Loucy (cell line): ENCODE results near the gene KRTAP10-4.

Source experiments
- H2AFZ ChIP-seq: fragments of 200-600 bp; sonication (generic); 2 replicates; pipeline ENCODE4 v1.6.0; 2016; ENCODE audit warnings: antibody characterized with exemption, mild to moderate bottlenecking, low read length, moderate library complexity
- H3F3A ChIP-seq: fragments of 200-600 bp; 2 replicates; pipeline ENCODE4 v1.6.0; 2016; ENCODE audit warnings: antibody characterized with exemption, low read depth, mild to moderate bottlenecking
- H3K27me3 ChIP-seq: fragments of 200-600 bp; sonication (generic); 2 replicates; pipeline ENCODE4 v1.6.1; 2014; ENCODE audit warnings: low read length, mild to moderate bottlenecking; ENCODE audit not compliant: insufficient read depth, poor library complexity, severe bottlenecking
- H3K36me3 ChIP-seq: fragments of 200-600 bp; sonication (generic); 2 replicates; pipeline ENCODE4 v1.6.1; 2016; ENCODE audit warnings: low read length; ENCODE audit not compliant: insufficient read depth
- H3K4me1 ChIP-seq: fragments of 200-600 bp; sonication (generic); 2 replicates; pipeline ENCODE4 v1.5.1; 2014; ENCODE audit warnings: low read length, mild to moderate bottlenecking; ENCODE audit not compliant: insufficient read depth, poor library complexity, severe bottlenecking
- H3K4me2 ChIP-seq: fragments of 200-600 bp; sonication (generic); 2 replicates; pipeline ENCODE4 v1.6.0; 2014; ENCODE audit warnings: antibody characterized with exemption, low read length, low read depth, mild to moderate bottlenecking; ENCODE audit not compliant: poor library complexity, severe bottlenecking
- H3K4me3 ChIP-seq: fragments of 200-600 bp; sonication (generic); 2 replicates; pipeline ENCODE4 v1.5.1; 2014; ENCODE audit warnings: low read length, mild to moderate bottlenecking, mixed read lengths; ENCODE audit not compliant: poor library complexity, severe bottlenecking
- H3K79me2 ChIP-seq: fragments of 200-600 bp; sonication (generic); 2 replicates; pipeline ENCODE4 v1.6.1; 2014; ENCODE audit warnings: low read length; ENCODE audit not compliant: insufficient read depth
- H3K9ac ChIP-seq: fragments of 200-600 bp; sonication (generic); 2 replicates; pipeline ENCODE4 v1.6.0; 2014; ENCODE audit warnings: mild to moderate bottlenecking, low read depth, low read length, moderate library complexity; ENCODE audit not compliant: poor library complexity, severe bottlenecking
- H3K9me2 ChIP-seq: fragments of 200-600 bp; sonication (generic); replicated peaks from 2 replicates; pipeline ENCODE4 v1.6.1; 2016; ENCODE audit warnings: low read depth, low read length, mixed read lengths
- H3K9me3 ChIP-seq: fragments of 200-600 bp; sonication (generic); 2 replicates; pipeline ENCODE4 v1.6.1; 2014; ENCODE audit warnings: mild to moderate bottlenecking, antibody characterized with exemption, low read length, low read depth; ENCODE audit not compliant: insufficient read depth
- H4K20me1 ChIP-seq: fragments of 200-600 bp; sonication (generic); 2 replicates; pipeline ENCODE4 v1.6.0; 2014; ENCODE audit warnings: antibody characterized with exemption, low read length, mild to moderate bottlenecking; ENCODE audit not compliant: insufficient read depth, poor library complexity, severe bottlenecking
- EZH2phosphoT487 ChIP-seq: fragments of 200-600 bp; IDR thresholded peaks from 2 replicates; pipeline ENCODE4 v1.6.1; 2018; ENCODE audit warnings: antibody characterized with exemption, mild to moderate bottlenecking, moderate library complexity, borderline replicate concordance
- TF ChIP-seq, protein P1 (sequence below): fragments of 200-600 bp; sonication (generic); conservative IDR thresholded peaks from 2 replicates; pipeline ENCODE4 v1.5.1; 2014; ENCODE audit warnings: mild to moderate bottlenecking, antibody characterized with exemption, low read length

The KRTAP10-4 gene

DNA sequence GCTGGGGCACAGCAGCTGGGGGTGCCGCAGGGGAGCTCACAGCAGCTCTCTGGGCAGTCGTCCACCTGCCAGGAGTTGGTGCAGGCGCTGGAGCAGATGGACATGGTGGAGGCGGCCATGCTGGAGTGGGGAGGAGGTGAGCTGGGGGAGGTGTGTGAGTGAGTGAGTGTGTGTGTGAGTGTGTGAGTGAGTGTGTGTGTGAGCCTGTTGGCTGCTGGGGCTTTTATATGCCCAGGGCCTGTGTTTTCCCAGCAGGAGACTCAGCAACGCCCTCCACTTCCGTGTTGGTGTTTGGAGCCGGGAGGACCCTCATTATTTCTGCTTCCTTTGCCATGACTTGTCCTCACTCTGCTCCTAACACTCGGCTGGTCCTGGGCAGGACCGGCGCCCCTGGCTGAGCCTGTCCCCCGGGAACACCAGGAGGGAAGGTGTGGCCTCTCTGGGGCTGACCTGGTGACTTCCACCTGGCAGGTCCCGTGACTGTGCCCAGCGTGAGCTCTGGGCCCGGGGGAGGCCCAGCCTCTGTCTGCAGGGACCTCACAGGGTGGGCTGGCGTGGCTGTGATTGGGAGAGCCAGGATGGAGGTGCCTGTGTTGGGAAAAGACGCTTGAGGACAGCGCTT is 22.1 kb upstream of the KRTAP10-4 start, which contains the start of gene KRTAP10-2:
KRTAP10-2 (minus strand) TSS at position 166 of the 622 bp plus-strand sequence; CDS start at position 119, 47 bp downstream.
- no peaks in the 10 kb centered on the region for H3K79me2 ChIP-seq
- H3K9ac ChIP-seq: no peak within 1 kb of the TSS
- H3K4me1 ChIP-seq: no peaks in the 10 kb centered on the region
- H3K4me2 ChIP-seq: no peak within 1 kb of the TSS
- no peaks in the 10 kb centered on the region for H3F3A ChIP-seq
- no peaks in the 10 kb centered on the region for H4K20me1 ChIP-seq
- no peak for TF ChIP-seq EZH2phosphoT487
- TF ChIP-seq, protein P1, sequence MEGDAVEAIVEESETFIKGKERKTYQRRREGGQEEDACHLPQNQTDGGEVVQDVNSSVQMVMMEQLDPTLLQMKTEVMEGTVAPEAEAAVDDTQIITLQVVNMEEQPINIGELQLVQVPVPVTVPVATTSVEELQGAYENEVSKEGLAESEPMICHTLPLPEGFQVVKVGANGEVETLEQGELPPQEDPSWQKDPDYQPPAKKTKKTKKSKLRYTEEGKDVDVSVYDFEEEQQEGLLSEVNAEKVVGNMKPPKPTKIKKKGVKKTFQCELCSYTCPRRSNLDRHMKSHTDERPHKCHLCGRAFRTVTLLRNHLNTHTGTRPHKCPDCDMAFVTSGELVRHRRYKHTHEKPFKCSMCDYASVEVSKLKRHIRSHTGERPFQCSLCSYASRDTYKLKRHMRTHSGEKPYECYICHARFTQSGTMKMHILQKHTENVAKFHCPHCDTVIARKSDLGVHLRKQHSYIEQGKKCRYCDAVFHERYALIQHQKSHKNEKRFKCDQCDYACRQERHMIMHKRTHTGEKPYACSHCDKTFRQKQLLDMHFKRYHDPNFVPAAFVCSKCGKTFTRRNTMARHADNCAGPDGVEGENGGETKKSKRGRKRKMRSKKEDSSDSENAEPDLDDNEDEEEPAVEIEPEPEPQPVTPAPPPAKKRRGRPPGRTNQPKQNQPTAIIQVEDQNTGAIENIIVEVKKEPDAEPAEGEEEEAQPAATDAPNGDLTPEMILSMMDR: no peak
- no peaks in the 10 kb centered on the region for H3K36me3 ChIP-seq
- no peaks in the 10 kb centered on the region for H3K9me2 ChIP-seq
- no peak within 1 kb of the TSS for H2AFZ ChIP-seq
- no peaks in the 10 kb centered on the region; the same call in 1 of the 2 replicates for H3K9me3 ChIP-seq
- no peak within 1 kb of the TSS for H3K4me3 ChIP-seq
- H3K27me3 ChIP-seq: no peaks in the 10 kb centered on the region

DNA sequence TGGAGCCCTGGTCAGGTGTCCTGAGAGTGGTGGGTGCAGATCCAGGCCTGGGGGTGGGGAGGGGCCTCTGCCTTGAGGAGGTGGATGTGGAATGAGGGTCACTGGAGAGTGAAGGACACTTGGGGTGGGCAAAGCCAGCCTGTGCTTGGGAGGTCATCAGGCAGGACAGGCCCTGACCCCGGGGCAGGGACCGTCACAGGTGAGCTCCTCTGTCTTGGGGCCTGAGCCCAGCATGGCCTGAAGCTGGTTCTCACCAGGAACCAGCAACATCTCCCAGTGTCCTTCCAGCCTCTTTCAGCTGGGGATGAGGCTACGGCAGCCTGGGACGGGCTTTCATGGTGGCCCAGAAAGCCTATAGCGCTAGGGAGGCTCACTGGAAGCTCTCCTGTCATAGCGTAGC is 21.4 kb upstream of the KRTAP10-4 start:
- Histone ChIP-seq H3K9ac (no peak overlapping the region), H3K9me2 (no peaks in the 10 kb centered on the region), H4K20me1 (no peaks in the 10 kb centered on the region), H3K36me3 (no peaks in the 10 kb centered on the region), H3K4me1 (no peaks in the 10 kb centered on the region), H3K79me2 (no peaks in the 10 kb centered on the region), H3K4me2 (no peak overlapping the region), H2AFZ (no peak overlapping the region), H3K27me3 (no peaks in the 10 kb centered on the region), H3F3A (no peaks in the 10 kb centered on the region), H3K9me3 (no peaks in the 10 kb centered on the region; the same call in 1 of the 2 replicates), H3K4me3 (no peak overlapping the region)
- TF ChIP-seq, protein P1: no peak
- no peak for TF ChIP-seq EZH2phosphoT487

DNA sequence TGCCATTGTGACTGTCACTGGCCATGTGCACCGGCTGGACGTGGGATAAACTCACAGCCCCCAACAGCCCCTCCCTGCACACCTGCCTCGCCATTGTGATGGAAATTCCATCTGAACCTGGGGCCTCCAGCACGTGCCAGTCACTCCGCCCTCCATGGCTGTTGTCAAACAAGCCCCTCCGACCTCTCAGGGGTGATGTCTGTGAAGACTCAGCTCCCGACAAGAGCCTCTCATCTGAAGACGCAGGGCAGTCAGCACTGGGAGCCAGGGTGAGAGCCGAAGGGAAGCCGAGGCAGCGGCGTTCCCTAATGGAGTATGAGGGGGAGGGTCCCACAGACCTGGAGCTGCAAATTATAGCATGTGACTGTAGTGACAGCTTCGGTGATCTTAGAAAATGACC is 20.8 kb upstream of the KRTAP10-4 start:
- H4K20me1 ChIP-seq: no peaks in the 10 kb centered on the region
- no peak overlapping the region for H3K4me3 ChIP-seq
- no peak overlapping the region for H2AFZ ChIP-seq
- H3K79me2 ChIP-seq: no peaks in the 10 kb centered on the region
- no peaks in the 10 kb centered on the region for H3K4me1 ChIP-seq
- no peak overlapping the region for H3K9ac ChIP-seq
- no peaks in the 10 kb centered on the region for H3F3A ChIP-seq
- no peaks in the 10 kb centered on the region for H3K36me3 ChIP-seq
- H3K4me2 ChIP-seq: no peak overlapping the region
- H3K9me2 ChIP-seq: no peaks in the 10 kb centered on the region
- H3K27me3 ChIP-seq: no peaks in the 10 kb centered on the region
- H3K9me3 ChIP-seq: no peaks in the 10 kb centered on the region
- TF ChIP-seq, protein P1: no peak
- TF ChIP-seq EZH2phosphoT487: no peak
